SH-SY5Y (cell line): Measurements from ENCODE around the gene SLC6A4.

Experiments
- GATA2 ChIP-seq: IDR thresholded peaks from 2 replicates; pipeline ENCODE4 v1.6.1; 2011; ENCODE audit warnings: mild to moderate bottlenecking, low read depth, low read length
- GATA3 ChIP-seq: IDR thresholded peaks from 2 replicates; pipeline ENCODE4 v1.6.1; 2011; ENCODE audit warnings: low read depth, mild to moderate bottlenecking, low read length, moderate library complexity

DNA sequence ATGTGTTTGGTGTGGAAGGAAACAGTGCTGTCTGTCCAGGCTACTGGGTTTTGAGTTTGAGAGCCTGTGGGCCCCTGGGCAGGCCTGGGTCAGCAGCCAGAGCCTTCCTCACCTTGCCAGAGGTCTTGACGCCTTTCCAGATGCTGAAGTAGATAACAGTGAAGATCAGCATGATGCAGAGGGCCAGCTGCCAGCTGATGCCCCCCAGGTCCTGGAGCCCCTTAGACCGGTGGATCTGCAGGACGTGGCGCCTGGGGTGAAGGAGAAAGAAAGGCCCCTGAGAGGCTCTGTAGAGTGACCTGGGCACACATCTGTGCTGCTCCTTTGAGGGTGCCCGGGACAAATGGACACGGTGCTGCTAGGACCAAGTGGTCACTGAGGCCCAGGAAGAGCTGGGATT, 18.4 kb downstream of the SLC6A4 start:
- no peak for TF ChIP-seq GATA3
- no peak for TF ChIP-seq GATA2
